IPS-18a (cell line): ENCODE data around the gene COBLL1.

Experiments used
- H3K27ac ChIP-seq: one replicate; pipeline ENCODE4 v1.5.1; 2013; ENCODE audit warnings: low read length
- H3K27me3 ChIP-seq: one replicate; pipeline ENCODE4 v1.6.1; 2013; ENCODE audit warnings: mild to moderate bottlenecking, low read length; ENCODE audit not compliant: control insufficient read depth, insufficient read depth
- H3K36me3 ChIP-seq: one replicate; pipeline ENCODE4 v1.6.1; 2013; ENCODE audit warnings: low read depth, low read length; ENCODE audit not compliant: control insufficient read depth
- H3K4me1 ChIP-seq: one replicate; pipeline ENCODE4 v1.6.1; 2013; ENCODE audit warnings: low read depth, low read length; ENCODE audit not compliant: control insufficient read depth
- H3K4me3 ChIP-seq: one replicate; pipeline ENCODE4 v1.5.1; 2013; ENCODE audit warnings: low read length
- H3K9ac ChIP-seq: one replicate; pipeline ENCODE4 v1.6.1; 2013; ENCODE audit warnings: mild to moderate bottlenecking, low read length, moderate library complexity
- H3K9me3 ChIP-seq: one replicate; pipeline ENCODE4 v1.6.1; 2013; ENCODE audit warnings: low read depth, low read length; ENCODE audit not compliant: control insufficient read depth

Gene COBLL1

DNA sequence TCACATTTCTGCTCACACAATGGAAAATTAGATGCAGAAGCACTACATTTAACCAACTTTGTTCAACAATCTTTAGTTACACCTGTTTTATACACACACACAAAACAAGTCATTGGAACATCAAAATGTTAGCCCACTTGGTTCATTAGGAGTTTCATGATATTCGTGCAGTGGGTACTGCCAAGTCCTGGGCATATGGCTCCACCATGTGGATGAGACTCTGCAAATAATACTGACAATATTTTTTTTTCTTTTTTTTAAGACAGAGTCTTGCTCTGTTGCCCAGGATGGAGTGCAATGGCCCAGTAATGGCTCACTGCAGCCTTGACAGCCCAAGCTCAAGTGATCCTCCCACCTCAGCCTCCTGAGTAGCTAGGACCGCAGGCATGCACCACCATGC is 185.9 kb downstream of the COBLL1 start:
- H3K4me3 ChIP-seq: no peak overlapping the region

DNA sequence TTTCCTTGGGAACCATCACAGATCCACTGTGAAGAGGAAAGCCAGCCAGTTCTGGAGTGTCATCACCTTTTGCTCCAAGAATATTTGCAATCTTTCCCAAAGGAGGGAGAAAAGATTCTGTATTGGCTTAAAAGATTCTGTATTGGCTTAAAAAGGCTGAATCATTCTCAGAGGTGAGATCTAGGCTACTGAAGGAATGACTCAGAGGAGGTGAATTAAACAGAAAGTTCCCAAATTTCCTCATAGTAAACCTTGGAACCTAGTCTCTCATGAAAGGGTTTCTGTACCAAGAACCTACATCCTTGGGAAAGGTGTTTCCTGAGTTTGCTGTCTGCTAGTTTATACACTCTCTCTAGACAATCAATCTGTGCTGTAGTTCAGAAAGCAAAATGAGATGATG is 186.3 kb downstream of the COBLL1 start:
- Histone ChIP-seq H3K27me3 (peaks cover 16% of the 10 kb centered on the region), H3K4me3 (no peak overlapping the region), H3K36me3 (no peaks in the 10 kb centered on the region), H3K27ac (no peak overlapping the region), H3K9ac (no peak overlapping the region), H3K9me3 (no peaks in the 10 kb centered on the region), H3K4me1 (peaks cover 10% of the 10 kb centered on the region)

More for the DNA sequence above, 185.9 kb downstream of the COBLL1 start:
- Histone ChIP-seq H3K4me1 (peaks cover 10% of the 10 kb centered on the region), H3K36me3 (no peaks in the 10 kb centered on the region), H3K27ac (no peak overlapping the region), H3K9me3 (no peaks in the 10 kb centered on the region), H3K9ac (no peak overlapping the region), H3K27me3 (peaks cover 16% of the 10 kb centered on the region)

DNA sequence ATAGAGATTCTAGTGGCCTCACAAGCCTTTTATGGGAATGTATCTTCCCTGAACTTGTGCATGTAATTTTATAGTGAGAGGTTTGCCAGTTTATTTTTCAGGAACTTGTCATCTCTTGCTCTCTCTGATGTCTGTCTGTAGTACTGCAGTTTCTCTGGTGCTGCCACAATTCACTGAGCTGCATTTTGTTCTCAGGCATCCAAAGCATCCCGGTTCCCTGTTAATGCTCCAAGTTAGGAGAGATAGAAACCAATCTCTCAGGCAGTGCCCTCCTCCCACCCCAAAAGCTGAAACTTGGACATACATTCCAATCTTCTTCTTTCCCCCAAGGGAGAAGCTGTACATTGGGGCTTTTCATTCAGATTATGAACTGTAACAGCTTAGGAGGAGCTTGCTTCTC is 190.3 kb downstream of the COBLL1 start:
- Histone ChIP-seq H3K27me3 (peaks cover 16% of the 10 kb centered on the region), H3K9ac (no peak overlapping the region), H3K9me3 (peaks cover 5% of the 10 kb centered on the region), H3K27ac (no peak overlapping the region), H3K4me1 (peaks cover 10% of the 10 kb centered on the region), H3K36me3 (no peaks in the 10 kb centered on the region), H3K4me3 (no peak overlapping the region)

DNA sequence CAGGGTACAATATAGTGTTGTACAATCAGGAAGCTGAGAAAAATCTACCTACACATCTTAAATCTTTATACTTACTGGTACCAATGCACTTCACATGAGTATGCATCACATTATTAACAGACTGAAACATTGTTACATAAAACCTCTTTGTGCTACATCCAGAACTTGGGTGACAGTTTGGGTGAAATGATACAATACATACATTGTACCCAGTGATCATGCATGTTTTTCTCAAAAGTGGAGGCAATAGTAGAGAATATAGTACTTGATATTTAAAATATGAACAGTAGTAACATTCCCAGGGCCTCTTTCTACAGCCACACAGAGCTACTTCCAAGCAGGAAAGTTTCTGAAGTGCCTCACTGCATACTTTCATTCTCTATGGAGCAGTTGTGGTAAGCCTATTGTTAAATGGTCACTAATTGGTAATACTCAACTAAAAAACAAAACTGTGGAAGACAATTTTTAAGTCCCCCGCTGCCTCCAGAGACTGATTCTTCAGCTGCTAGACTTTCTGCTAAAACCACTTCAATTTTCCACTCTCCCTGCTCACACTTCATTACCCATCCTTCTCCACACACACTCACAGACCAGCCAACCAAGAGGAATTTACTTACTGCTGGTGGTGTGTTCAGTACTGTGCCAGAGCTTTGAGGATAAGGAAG is 197.5 kb downstream of the COBLL1 start:
- Histone ChIP-seq H3K9ac (no peak overlapping the region), H3K27me3 (no peaks in the 10 kb centered on the region), H3K9me3 (peaks cover 2% of the 10 kb centered on the region), H3K36me3 (no peaks in the 10 kb centered on the region), H3K4me3 (no peak overlapping the region), H3K27ac (no peak overlapping the region), H3K4me1 (no peaks in the 10 kb centered on the region)

DNA sequence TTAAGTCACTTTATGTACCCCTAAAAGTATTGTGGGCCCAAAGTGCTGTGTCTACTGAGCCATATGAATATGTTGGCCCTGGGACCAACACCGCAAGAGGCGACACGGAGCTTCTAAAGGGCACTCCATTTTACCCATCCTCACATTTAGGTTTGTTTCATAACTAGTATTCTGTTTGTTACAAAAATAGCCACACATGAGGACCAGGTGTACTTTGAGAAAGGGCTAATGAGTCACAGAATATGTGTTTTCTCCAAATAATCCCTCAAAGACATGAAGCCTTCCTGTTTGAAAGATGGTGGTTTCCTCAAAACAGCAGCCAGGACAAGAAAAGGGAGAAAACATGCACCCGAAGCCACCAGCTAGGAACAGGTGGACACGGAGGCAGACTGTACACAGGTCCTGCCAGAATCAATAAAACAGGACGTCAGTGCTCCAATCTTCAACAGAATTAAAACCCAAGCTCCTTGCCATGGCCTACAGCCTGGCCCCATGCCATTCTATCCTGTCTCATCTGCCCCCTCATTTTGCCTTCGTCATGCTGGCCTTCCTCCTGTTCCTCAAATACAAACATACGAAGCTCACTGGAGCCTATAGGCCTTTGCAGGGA is 198.6 kb downstream of the COBLL1 start:
- Histone ChIP-seq H3K9me3 (no peaks in the 10 kb centered on the region), H3K4me1 (peaks cover 3% of the 10 kb centered on the region), H3K9ac (no peak overlapping the region), H3K27ac (no peak overlapping the region), H3K4me3 (no peak overlapping the region), H3K36me3 (no peaks in the 10 kb centered on the region), H3K27me3 (no peaks in the 10 kb centered on the region)

DNA sequence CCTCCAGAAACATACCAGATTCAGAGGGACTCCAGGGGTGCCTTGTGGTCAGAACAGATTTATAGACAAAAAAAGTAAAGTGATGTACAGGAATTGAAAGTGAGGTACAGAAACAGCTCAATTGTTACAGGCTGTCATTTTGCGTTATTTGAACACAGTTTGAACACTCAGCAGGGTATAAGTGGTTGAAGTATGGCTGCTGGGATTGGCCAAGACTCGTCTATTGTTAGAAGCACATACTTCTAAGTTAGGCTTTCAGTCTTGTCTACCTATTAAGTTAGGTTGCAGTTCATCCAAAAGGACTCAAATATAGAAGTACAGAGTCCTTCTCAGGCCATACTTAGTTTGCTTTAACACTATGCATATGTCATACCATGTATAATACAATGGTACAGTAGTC is 199.4 kb downstream of the COBLL1 start:
- Histone ChIP-seq H3K4me3 (no peak overlapping the region), H3K9ac (no peak overlapping the region), H3K4me1 (peaks cover 3% of the 10 kb centered on the region), H3K27ac (no peak overlapping the region), H3K27me3 (no peaks in the 10 kb centered on the region), H3K9me3 (no peaks in the 10 kb centered on the region), H3K36me3 (no peaks in the 10 kb centered on the region)
